Thyroid gland (tissue), 4 donors: ENCODE data around the gene FHIT. TPM values are rescaled to one million over a fixed set of nuclear protein-coding genes. Genes with fewer than 3 reads are reported as not detected.

Experiments
- DNase-seq, 2 donors: peaks; one replicate each; pipeline ENCODE4 v3.0.0-alpha.2; 2019
- H3K27ac ChIP-seq, 3 donors: fragments of 200-600 bp; sonication (generic); 1 replicate in 2 of 3; 2 replicates in 1 of 3; pipeline ENCODE4 v1.5.1; 2016 to 2019; ENCODE audit warnings: mild to moderate bottlenecking in 1 of 3, moderate library complexity in 1 of 3
- H3K27me3 ChIP-seq: fragments of 200-600 bp; sonication (generic); one replicate; pipeline ENCODE4 v1.5.1; 2019
- H3K36me3 ChIP-seq, 2 donors: fragments of 200-600 bp; sonication (generic); one replicate each; pipeline ENCODE4 v1.5.1; 2016 to 2019
- H3K4me1 ChIP-seq, 2 donors: fragments of 200-600 bp; sonication (generic); one replicate each; pipeline ENCODE4 v1.5.1; 2017 to 2019
- H3K4me3 ChIP-seq, 3 donors: fragments of 200-600 bp; sonication (generic); replicated peaks in 1 of 3; 1 replicate in 2 of 3; 2 replicates in 1 of 3; pipeline ENCODE4 v1.5.1; 2016; ENCODE audit warnings: mild to moderate bottlenecking in 1 of 3
- H3K9me3 ChIP-seq: fragments of 200-600 bp; sonication (generic); one replicate; pipeline ENCODE4 v1.5.1; 2017
- CTCF ChIP-seq, 6 experiments: fragments of 200-600 bp in 3 of 6; fragments of 450-650 bp in 3 of 6; sonication (generic) in 3 of 6; IDR thresholded peaks; one replicate each; pipeline ENCODE4 v1.5.1; 2016 to 2019; ENCODE audit warnings: antibody characterized with exemption in 6 of 6, mild to moderate bottlenecking in 2 of 6, inconsistent platforms in 1 of 6, moderate library complexity in 1 of 6
- POLR2A ChIP-seq, 2 donors: fragments of 450-650 bp; IDR thresholded peaks; one replicate each; pipeline ENCODE4 v1.6.1; 2017; ENCODE audit warnings: antibody characterized with exemption in 2 of 2, mild to moderate bottlenecking in 2 of 2, moderate library complexity in 1 of 2
- WGBS, 2 donors: methylation state at CpG; one replicate each; pipeline ENCODE4 v1.1.5; 2017; 5-methylcytosine and 5-hydroxymethylcytosine counted together
- intact Hi-C: fragments of 100-400 bp; cut with DNase I; formaldehyde crosslinking; loops from one replicate; pipeline ENCODE4 v1.15.1; 2023
- total RNA-seq, 4 donors: library from RNA; depleted of rRNA; stranded (reverse); fragments of >200 nt; gene quantifications; one replicate each; pipeline ENCODE4 v1.2.3, GENCODE V29; 2016

Gene FHIT
- total RNA-seq, 4 donors from 2014 or later: 12.2 to 18.9 (median 16.2) TPM

GRCh38 chr3:60555686-60556354 is 695.4 kb downstream of the FHIT start:
- no peaks in the 10 kb centered on the region for H3K36me3 ChIP-seq
- no peaks in the 10 kb centered on the region for H3K4me1 ChIP-seq
- no peak overlapping the region for H3K4me3 ChIP-seq
- intact Hi-C loops: no loop called here
- no peak for TF ChIP-seq POLR2A (IDR thresholded peaks at IDR 0.05)
- no peak for TF ChIP-seq CTCF (IDR thresholded peaks at IDR 0.05)
- no peak overlapping the region for H3K27ac ChIP-seq
- H3K27me3 ChIP-seq: no peaks in the 10 kb centered on the region
- H3K9me3 ChIP-seq: no peaks in the 10 kb centered on the region
- no peak for DNase-seq
- 55 to 78% methylated on average over 4 of the region's 4 CpGs for WGBS, 2 donors

GRCh38 chr3:60553144-60553543 is 698.1 kb downstream of the FHIT start:
- WGBS, 2 donors: 93 to 95% methylated on average over 3 of the region's 3 CpGs
- TF ChIP-seq CTCF (IDR thresholded peaks at IDR 0.05) (no peak), POLR2A (IDR thresholded peaks at IDR 0.05) (no peak)
- H3K4me1 ChIP-seq: no peaks in the 10 kb centered on the region
- intact Hi-C loops: no loop called here
- no peaks in the 10 kb centered on the region for H3K36me3 ChIP-seq
- no peak for DNase-seq
- no peak overlapping the region for H3K4me3 ChIP-seq
- no peaks in the 10 kb centered on the region for H3K9me3 ChIP-seq
- no peaks in the 10 kb centered on the region for H3K27me3 ChIP-seq
- H3K27ac ChIP-seq: no peak overlapping the region

- intact Hi-C loops: no loop called here
- no peaks in the 10 kb centered on the region for H3K4me1 ChIP-seq
- 85 to 89% methylated on average over 2 of the region's 2 CpGs for WGBS, 2 donors
- H3K9me3 ChIP-seq: no peaks in the 10 kb centered on the region
- no peak overlapping the region for H3K27ac ChIP-seq
- no peaks in the 10 kb centered on the region for H3K36me3 ChIP-seq
- TF ChIP-seq CTCF (IDR thresholded peaks at IDR 0.05) (no peak), POLR2A (IDR thresholded peaks at IDR 0.05) (no peak)
- H3K4me3 ChIP-seq: no peak overlapping the region
- no peak for DNase-seq
- no peaks in the 10 kb centered on the region for H3K27me3 ChIP-seq
Measured at GRCh38 chr3:60552581-60552980, 698.7 kb downstream of the FHIT start.

GRCh38 chr3:60551455-60552209 is 699.6 kb downstream of the FHIT start:
- intact Hi-C loops: no loop called here
- no peaks in the 10 kb centered on the region for H3K27me3 ChIP-seq
- DNase-seq: no peak
- no peaks in the 10 kb centered on the region for H3K9me3 ChIP-seq
- H3K27ac ChIP-seq: no peak overlapping the region
- no peak overlapping the region for H3K4me3 ChIP-seq
- no peaks in the 10 kb centered on the region for H3K4me1 ChIP-seq
- no peaks in the 10 kb centered on the region for H3K36me3 ChIP-seq
- TF ChIP-seq POLR2A (IDR thresholded peaks at IDR 0.05): no peak
- no peak for TF ChIP-seq CTCF (IDR thresholded peaks at IDR 0.05)
- WGBS, 2 donors: 85 to 91% methylated on average over 3 of the region's 5 CpGs

GRCh38 chr3:60549863-60550262 is 701.4 kb downstream of the FHIT start:
- Histone ChIP-seq H3K9me3 (no peaks in the 10 kb centered on the region), H3K4me1 (no peaks in the 10 kb centered on the region), H3K36me3 (no peaks in the 10 kb centered on the region), H3K4me3 (no peak overlapping the region), H3K27me3 (no peaks in the 10 kb centered on the region), H3K27ac (no peak overlapping the region)
- WGBS, 2 donors: 84 to 92% methylated on average over 2 of the region's 2 CpGs
- no peak for DNase-seq
- intact Hi-C loops: no loop called here
- TF ChIP-seq POLR2A (IDR thresholded peaks at IDR 0.05): no peak
- TF ChIP-seq CTCF (IDR thresholded peaks at IDR 0.05): no peak
